Activated CD4-positive, alpha-beta T cell treated with anti-CD3 and anti-CD28 coated beads, Interleukin-2, amount 50 U/mL, for 1 hour (primary cell): ENCODE measurements around the gene ZNF135.

Experiments used
- DNase-seq: peaks from one replicate; pipeline ENCODE4 v3.0.0-alpha.2; 2020

ZNF135 gene

DNA sequence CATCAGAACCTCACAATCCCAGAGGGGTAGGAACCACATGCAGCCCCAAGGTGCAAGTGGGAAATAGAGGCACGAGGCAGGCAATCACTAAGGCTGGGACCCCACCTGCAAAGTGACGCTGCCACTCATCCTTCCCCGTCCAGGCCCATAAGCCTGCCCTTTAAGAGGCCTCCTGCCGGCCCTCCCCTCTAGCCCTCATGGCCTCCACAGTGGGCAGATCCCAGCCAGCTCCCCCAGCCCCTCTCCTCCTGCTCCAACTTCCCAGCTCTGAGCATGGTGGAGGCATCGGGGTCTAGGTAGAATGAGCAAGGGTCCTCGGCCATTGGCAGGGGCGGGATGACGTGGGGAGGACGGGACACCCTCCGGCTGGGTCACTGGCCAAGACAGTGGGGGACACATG is 36.2 kb downstream of the ZNF135 start:
- DNase-seq, result no peak

DNA sequence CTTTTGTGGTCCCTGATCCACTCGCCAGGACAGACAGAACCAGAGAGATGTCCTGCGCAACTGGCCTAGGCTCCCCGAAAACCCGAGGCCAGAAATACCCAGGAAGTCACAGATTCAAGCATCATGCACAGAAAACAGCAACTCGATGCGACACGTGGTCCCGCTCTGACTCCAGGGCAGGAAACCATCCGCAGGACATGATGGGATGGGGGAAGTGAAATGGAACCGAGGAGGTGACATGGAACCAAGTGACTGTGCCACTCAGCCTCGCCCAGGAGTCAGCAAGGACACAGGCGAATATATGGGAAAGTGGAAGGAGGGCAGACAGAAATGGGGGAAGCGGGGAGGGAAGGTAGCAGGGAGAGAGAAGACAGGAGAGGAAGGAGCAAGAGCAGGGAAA is 37.8 kb downstream of the ZNF135 start:
- DNase-seq, result no peak

DNA sequence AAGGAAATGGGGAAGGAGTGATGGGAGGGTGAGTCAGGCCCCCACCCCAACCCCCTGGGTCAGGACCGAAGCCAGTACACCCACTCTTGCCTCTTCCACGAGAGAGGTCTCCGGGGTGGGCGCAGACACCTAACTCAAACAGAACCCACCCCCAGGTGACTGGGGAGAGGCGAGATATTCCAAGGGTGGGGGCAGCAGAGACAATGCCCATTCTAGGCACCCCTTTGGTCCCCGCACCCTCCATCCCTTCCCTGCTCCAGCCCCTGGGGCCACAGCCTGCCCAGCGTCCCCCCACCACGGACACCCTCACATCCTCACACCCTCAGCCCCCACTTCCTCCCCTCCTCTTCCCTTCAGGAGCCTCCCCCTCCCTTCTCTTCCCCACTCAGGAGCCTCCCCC is 38.3 kb downstream of the ZNF135 start:
- peak; percentile 10 for DNase-seq

DNA sequence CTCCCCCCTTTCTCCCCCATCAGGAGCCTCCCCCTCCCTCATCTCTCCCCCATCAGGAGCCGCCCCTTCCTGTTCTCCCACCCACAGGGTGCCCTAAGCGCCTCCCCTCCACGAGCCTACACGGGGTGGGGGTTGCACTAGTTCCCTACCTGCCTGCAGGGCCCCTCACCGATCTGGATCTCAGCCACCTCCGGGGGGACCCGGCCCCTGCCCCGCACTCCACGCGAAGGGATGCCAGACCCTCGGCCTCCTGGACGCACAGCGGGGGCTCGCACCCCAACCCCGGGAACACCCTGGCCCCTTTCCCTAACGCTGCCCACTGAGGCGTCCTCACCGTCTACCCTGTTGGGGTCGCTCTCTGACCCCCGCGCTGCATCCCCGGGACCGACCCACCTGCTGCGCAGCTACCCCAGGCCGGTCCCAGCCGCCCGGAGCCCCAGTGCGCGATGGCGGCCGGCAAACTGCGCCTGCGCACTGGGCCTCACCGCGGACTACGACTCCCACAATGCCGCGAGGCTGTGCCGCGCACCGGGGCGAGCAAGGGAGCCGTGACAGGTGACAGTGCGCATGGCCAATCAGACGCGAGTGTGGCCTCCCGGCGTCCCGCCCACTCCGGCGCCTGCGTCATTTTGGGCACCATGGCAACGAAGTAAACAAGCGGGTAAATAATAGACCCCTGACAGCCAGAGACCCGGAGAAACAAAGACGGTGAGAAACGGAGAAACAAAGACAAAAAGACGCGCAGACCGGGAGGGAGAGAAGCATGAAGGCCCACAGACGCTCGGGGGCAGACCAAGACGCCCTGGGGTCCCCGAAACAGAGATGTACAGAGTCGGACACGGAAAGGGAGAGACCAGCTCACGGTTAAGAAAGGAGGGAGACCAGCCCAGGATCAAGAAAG is 38.9 kb downstream of the ZNF135 start, which contains the start of gene ZSCAN18:
ZSCAN18 (minus strand) TSS at position 451 of the 901 bp plus-strand sequence. CDS start 7,964 bp downstream, outside the sequence.
- DNase-seq, result peak; percentile 98

DNA sequence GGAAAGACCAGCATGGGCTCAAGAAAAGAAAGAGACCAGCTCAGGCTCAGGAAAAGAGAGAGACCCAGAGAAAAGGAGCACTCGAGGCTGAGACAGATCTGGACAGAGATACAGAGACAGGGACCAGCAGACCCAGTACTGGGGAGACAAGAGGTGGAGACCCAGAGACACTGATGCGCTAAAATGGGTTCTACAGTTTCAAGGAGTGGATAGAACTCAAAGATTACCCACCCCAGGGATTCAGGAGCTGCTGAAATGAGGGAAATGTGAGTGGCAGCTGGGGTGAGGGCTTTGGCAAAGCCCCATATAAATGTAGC is 39.6 kb downstream of the ZNF135 start:
- no peak for DNase-seq

DNA sequence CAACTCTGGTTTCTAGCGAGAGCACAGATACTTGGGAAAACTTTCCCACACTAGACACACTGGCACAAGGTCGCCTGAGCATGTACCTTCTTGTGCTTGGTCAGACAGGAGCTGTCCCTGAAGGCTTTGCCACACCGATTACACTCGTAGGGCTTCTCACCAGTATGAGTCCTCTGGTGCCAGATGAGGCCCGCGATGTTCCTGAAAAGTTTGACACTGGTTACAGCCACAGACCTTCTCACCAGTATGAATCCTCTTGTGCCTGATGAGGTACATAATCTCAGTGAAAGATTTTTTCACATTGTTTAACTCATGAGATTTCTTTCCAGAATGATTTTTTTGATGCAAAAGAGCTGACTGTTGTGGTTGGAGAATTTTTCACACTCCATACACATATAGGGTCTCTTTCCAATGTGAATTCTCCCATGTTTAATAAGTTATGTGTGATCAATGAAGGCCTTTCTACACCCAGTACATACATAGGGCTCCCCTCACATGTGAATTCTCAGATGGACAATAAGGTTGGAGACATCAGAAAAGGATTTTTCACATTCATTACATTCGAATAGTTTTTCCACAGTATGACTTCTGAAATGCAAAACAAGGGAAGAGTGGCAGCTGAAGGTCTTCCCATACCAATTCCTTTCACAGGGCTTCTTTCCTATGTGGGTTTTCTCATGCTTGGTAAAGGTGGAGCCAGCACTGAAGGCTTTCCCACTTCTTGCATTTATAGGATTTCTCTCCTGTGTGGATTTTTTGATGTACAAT is 48.9 kb downstream of the ZNF135 start:
- DNase-seq, result no peak

DNA sequence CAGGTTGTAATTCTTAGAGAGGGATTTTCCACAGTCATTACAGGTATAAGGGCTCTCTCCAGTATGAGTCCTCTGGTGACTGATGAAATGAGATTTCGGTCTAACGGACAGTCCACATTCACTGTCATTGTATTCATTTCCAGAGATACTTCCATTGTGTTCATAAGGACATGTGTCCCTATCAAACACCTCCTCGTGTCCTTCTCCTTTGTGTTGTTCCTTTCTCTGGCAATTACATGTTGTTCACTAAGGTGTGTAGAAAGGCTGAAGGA is 49.4 kb downstream of the ZNF135 start:
- DNase-seq, result no peak

DNA sequence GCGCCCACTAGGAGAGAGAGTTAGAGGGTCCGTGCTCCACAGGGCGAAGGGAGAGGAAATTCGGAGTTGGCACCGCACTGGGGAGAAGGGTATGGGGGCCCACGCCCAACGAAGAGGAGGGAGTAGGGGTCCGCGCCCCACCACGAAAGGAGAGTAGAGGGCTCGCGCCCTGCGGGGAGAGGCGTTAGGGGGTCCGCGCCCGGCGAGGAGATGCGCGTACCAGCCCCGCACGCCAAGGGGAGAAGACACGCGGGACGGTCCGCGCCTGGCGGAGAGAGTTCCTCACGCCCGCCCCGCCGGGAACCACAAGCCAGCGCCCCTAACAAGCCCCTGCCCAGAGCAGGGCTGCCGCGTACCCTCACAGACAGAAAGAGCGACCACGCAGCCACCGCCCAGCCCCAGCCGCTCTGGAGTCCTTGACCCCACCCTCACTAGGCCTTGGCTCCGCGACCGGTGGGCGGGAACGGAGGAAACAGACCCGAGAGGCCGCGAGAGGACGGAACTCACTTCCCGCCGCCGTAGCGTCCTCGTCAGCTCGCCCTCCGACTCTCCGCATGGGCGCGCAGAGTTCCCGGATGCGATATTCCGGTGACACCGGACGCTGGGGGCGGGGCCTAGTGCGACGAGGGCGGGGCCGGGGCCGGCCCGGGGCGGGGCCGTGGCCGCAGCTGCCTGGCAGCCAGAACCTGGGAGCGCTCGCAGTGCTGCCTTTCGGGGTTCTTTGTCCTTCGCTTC is 58.9 kb downstream of the ZNF135 start:
- no peak for DNase-seq

DNA sequence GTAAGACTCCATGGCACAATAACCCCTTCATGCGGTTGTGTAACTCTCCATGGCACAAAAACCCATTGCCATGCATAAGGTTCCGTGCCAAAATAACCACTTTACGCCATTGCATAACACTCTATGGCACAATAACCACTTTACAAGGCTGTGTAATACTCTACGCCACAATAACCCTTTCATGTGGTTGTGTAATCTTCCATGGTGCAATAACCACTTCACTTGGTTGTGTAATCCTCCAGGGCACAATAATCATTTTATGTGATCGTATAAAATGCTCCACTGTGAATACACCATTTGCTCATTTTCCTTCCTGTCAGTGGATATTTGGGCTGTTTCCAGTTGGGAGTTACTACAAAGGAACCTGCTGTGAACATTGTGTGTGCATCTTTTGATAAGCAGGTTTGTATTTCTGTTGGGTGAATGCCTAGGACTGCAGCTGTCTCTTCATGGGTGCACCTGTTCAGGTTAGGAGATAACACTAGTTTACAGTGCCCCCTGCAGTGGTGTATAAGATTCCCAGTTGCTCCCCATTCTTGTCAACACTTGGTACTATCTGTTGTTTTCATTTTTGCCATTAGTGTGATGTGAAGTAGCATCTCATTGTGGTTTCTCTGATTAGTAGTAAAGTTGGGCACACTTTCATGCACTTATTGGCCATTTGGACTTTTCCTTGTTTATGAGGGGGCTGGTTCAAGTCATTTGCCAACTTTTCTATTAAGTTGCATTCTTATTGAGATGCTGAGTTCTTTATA is 60.1 kb downstream of the ZNF135 start:
- DNase-seq, result no peak
